Embryonic facial prominence (tissue), 1 donor: ENCODE data around the gene ABHD11.
A peak's percentile ranks its signal among the peaks of the same experiment; 100 is the strongest.
"Not testable (repeated sequence)": the region's sequence is repeated elsewhere in the genome, so short reads cannot be mapped to it uniquely, and the experiment has no call there.

Experiments
- DNase-seq: peaks from one replicate; pipeline ENCODE4 v3.0.0-alpha.2; 2016; ENCODE audit errors: extremely low spot score

ABHD11 gene, protein sequence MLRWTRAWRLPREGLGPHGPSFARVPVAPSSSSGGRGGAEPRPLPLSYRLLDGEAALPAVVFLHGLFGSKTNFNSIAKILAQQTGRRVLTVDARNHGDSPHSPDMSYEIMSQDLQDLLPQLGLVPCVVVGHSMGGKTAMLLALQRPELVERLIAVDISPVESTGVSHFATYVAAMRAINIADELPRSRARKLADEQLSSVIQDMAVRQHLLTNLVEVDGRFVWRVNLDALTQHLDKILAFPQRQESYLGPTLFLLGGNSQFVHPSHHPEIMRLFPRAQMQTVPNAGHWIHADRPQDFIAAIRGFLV

DNA sequence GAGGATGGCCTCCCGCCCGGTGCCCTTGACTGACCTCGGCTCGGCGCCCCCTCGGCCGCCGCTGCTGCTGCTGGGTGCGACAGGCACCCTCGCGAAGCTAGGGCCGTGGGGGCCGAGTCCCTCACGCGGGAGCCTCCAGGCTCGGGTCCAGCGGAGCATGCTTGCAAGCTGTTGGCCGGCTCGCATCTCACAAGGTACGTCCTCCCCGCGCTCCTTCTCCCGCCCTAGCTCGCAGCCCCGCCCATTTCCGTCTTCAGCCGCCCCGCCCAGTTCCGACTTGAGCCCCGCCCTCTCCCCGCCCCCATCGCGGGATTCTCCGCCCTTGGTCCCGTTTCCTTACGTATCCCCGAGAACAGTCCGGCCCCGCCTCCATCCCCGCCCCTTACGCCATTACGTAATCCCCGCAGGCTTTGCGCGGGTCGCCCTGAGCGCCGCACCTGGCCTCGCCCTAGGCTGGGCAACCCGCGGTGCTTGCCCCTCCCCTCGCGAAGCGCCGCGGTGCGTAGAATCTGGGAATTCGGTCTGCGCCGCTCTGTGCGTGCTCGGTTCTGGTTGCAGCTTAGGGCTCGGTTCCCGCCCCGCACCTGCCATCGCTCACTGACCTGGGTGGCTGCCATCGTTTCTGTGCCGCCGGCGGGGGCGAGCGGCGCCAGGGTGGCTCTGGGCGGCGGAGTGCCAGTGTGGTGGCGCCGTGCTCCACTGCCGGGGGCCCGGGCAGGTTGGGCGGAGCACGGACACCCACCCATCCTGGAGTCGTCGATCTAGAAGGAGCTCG is at the start of gene ABHD11:
ABHD11 (minus strand) TSS at position 191 of the 775 bp plus-strand sequence; CDS start at position 159, 32 bp downstream.
- peak; percentile 96 for DNase-seq

DNA sequence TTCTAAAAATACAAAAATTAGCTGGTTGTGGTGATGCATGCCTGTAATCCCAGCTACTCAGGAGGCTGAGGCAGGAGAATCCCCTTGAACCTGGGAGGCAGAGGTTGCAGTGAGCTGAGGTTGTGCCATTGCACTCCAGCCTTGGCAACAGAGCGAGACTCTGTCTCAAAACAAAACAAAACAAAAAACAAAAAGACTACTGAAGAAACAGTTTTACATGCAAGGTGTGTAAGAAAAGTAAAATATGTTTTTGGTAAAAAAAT is 49.1 kb upstream of the ABHD11 start:
- DNase-seq, result not testable (repeated sequence)

DNA sequence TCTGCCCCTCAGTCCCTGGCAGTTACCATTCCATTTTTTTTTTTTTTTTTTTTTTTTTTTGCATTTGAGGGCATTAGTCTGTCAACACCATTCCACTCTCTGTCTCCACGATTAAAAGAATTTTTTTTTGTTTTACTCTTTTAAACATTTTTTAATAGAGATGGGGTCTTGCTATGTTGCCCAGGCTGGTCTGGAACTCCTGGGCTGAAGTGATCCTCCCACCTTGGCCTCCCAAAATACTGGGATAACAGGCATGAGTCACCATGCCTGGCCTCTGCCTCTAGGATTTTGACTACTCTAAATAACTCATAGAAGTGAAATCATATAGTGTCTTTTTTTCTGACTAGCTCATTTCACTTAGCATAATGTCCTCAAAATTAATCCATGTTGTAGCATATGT is 48.0 kb upstream of the ABHD11 start:
- no peak for DNase-seq

DNA sequence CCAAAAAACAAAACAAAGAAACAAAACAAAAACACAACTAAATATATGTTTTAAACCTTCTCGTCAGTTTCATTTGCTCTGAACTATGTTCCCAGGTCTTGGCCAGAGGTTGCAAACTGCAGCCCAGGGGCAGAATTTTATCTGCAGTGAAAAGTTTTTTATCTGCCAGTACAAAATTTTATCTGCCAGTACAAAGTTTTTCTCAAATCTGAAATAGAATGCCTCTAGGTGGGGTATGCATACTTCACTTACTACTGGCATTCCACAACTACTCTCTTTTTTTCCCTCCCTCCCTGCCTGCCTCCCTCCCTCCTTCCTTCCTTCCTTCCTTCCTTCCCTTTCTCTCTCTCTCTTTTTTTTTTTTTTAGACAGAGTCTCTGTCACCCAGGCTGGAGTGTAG is 40.9 kb upstream of the ABHD11 start:
- no peak for DNase-seq

DNA sequence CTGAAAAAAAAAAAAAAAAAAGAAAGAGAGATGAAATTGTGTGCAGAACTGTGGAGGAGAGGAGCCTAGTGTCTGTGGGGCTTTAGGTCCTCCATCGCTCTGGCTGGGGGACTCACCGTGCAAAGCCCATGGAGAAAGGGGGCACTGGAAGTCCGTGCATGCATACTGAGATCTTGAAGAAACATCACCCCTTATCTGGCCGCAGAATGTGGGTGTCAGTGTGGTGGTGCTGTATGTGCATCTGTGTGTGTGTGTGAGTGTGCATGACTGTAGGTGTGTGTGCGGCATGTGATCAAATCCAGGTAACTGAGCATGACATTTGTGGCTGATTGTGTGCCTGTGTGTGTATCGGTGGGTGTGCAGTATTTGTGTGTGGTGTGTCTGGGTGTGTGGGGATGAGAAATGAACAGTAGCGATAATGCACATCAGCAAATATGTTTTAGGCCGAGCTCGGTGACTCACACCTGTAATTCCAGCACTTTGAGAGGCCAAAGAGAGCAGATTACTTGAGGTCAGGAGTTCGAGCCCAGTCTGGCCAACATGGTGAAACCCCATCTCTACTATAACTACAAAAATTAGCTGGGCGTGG is 40.3 kb upstream of the ABHD11 start:
- no peak for DNase-seq

DNA sequence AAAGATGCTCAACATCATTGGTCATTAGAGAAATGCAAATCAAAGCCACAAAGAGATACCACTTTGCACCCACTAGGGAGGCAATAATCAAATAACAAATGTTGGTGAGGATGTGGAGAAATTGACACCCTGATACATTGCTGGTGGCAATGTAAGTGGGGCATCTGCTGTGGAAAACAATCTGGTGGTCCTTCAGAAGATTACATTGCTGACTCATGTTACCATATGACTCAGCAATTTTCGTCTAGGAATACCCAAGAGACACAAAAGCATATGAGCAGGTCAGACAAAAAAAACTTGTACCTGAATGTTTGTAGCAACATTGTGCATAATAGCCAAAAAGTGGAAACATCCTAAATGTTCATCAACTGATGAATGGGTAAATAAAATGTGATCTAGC is 36.3 kb upstream of the ABHD11 start:
- no peak for DNase-seq

DNA sequence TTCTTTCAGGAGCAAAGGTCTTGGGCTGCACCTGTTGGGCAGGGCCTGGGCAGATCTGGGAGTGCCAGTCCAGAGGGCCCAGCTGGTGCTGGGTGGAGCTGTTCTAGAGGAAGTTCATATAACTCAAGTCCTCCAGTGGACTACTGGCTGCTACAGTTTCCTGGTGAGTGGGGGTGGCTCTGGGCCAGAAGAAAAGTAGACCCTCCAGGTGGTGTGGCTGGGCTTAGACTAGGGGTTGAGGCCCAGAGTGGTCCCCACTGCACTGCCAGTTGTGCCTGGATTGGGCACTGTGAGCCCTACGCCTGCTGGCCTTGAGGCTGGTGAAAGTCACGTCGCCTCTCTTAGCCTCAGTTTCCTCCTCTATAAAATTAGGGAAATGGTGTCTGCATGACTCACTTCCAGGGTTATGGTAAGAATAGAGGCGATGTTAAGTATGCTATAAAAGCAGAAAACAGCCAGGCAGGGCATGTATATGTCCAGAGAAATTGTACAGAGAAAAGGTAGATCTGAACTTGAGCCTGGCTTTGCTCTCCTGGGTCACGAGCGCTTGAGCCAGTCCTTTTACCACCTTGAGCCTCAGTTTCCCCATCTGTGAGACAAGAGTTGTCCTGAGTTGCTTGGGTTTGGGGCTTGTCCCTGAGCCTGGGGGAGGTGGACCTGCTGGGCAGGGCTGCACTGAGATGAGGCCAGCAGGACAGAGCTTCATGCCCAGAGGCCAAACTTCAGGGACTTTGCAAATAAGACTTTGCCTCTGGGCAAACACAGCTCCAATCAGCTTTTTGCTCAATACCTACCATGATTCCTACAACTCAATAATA is 35.3 kb upstream of the ABHD11 start:
- DNase-seq, result no peak

DNA sequence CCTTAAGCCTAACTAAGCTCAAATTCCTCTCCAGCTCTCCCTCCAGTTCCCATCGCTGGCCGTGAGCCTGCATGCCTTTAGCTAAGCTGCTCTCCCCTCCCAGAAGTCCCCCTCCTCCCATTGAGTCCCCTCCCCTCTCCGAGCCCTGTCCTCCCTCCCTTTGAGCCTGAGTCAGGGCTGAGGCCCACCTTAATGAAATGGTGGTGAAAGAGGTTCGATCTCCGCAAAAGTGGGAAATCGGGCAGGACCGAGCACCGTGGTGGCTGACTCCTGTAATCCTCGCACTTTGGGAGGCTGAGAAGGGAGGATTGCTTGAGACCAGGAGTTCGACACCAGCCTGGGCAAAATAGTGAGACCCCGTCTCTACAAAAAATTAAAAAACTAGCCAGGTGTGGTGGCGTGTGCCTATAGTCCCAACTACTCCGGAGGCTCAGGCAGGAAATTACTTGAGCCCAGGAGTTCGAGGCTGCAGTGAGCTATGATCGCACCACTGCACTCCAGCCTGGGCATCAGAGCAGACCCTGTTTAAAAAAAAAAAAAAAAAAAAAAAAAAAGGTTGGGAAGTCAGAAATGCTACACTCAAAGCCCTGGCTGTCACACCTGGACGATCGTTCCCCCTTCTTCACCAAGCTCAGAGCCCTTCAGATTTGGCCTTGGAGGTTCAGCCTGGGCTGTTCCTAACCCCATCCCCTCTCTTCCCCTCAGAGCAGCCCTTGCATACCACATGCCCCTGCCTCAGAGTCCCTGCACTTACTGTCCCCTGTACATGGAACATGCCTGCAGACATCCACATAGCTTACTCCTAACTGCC is 32.5 kb upstream of the ABHD11 start:
- no peak for DNase-seq

DNA sequence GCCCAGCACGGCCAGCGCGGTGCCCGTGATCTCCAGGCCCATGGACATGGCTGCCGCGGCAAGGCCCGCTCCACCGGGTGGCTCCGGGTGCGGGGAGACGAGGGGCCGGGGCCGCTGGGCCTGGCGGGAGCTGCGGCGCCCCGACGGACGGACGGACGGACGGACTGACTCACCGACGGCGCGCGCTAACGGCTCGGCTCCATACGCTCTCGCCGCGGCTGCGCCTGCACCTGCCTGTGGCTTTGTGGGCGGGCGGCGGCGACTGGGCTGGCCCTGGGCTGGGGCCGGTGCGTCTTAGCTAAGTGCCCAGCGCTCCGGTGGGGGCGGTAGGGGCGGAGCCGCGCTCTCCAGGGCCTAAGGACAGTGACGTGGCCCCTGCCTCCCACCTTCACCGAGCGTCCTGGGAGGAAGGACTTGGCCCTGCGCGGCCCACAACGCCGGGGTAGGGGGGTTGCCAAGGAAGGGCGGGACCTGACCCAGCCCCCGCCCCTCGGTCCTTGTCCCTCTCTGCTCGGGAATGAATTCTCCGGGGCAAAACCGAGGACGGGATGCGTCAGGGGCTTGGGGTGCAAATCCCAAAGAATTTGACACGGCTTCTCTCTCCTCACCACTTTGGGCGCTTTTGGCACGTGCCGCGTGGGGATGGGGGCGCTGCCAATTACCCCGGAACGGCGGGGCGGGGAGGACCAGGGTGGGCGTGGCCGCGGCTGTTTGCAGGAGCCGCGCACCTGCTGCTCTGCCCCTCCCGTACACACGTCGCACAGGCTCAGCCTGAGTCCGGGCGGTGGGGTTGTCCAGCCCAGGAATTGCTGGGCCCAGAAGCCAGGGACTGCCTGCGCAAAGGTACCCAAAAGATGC is 31.6 kb upstream of the ABHD11 start, which contains the start of gene CLDN3:
CLDN3 (minus strand) TSS at position 269 of the 858 bp plus-strand sequence; CDS start at position 48, 221 bp downstream.
- DNase-seq, result no peak

DNA sequence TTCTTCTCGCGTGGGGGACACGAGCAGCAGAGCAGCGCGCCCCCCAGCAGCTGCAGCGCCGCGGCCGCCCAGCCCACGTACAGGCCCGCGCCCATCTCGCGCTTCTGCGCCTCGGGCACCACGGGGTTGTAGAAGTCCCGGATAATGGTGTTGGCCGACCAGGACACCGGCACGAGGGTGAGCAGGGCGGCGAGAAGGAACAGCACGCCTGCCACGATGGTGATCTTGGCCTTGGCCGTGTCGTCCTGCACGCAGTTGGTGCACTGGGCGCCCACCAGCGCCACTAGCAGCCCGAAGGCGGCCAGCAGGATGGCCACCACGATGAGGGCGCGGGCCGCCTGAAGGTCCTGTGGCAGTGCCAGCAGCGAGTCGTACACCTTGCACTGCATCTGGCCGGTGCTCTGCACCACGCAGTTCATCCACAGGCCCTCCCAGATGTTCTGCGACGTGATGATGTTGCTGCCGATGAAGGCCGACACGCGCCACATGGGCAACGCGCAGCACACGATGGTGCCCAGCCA is 30.9 kb upstream of the ABHD11 start:
- DNase-seq, result no peak

DNA sequence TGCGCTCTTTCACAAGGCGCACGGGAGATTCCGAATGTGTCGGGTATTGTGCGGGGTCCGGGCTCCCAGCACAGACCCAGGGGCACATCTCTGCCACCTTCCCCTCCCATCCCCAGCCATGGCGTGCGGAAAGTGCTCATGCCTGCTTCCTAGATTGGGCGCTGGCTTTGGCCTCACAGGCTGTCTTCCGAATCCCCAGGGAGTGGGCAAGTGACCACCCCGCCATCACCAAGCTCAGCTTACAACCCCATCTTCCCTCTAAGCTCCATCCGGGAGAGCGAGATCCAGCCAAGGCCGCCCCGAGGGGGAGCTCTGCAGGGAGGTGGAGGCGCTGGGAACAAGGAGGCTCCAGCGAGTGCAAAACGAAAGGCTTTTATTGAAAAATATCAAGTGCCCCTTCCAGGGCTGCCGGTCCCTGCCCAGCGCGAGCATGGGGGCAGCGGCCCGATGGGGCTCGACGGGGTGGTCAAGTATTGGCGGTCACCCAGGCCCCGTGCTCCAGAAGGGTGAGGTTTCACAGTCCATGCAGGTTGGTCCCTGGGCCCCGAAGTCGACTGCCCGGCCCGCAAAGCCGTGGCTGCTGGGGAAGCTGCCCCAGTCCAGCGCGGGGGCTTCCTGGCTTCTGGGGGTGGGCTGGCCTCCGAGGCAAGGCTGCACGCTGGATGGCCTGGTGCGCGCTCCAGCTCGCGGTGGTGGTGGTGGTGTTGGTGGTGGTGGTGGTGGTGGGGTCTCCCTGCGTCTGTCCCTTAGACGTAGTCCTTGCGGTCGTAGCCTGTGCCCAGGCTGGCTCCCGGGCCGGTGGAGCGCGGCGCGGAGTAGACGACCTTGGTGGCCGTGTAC is 30.3 kb upstream of the ABHD11 start:
- no peak for DNase-seq

DNA sequence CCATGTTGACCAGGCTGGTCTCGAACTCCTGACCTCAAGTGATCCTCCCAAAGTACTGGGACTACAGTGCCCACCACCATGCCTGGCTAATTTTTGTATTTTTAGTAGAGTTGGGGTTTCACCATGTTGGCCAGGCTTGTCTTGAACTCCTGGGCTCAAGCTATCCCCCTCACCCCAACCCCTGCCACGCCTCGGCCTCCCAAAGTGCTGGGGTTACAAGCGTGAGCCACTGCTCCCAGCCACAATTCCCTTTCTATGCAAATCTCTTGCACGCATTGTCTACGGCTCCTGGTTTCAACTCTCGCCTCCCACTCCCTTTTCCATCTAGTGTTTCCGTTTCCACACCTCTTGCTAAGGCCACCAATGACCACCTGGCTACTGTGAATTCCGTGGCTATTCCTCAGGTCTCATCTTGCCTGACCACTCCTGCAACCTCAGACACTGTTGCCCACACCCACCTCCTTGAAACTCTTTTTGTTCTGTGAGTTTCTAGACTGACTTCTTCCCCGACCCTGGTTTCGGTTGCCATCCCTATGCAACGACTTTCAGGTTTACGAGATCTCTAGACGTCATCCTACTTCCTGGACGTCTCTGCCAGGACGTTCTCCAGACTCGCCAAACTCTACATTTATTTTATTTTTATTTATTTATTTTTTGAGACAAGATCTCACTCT is 28.1 kb upstream of the ABHD11 start:
- DNase-seq, result no peak

DNA sequence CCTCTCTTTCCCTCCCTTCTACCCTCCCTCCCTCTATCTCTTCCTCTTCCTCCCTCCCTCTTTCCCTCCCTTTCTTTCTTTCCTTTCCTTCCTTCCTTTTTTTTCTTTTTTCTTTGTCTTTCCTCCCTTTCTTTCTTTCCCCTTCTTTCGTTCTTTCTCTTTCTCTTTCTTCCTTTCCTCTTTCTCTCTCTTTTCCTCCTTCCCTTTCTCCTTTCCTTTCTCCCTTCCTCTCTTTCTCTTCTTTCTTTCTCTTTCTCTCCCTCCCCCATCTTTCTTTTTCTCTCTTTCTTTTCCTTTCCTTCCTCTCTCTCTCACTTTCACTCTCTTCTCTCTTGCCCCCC is 24.0 kb upstream of the ABHD11 start:
- no peak for DNase-seq

DNA sequence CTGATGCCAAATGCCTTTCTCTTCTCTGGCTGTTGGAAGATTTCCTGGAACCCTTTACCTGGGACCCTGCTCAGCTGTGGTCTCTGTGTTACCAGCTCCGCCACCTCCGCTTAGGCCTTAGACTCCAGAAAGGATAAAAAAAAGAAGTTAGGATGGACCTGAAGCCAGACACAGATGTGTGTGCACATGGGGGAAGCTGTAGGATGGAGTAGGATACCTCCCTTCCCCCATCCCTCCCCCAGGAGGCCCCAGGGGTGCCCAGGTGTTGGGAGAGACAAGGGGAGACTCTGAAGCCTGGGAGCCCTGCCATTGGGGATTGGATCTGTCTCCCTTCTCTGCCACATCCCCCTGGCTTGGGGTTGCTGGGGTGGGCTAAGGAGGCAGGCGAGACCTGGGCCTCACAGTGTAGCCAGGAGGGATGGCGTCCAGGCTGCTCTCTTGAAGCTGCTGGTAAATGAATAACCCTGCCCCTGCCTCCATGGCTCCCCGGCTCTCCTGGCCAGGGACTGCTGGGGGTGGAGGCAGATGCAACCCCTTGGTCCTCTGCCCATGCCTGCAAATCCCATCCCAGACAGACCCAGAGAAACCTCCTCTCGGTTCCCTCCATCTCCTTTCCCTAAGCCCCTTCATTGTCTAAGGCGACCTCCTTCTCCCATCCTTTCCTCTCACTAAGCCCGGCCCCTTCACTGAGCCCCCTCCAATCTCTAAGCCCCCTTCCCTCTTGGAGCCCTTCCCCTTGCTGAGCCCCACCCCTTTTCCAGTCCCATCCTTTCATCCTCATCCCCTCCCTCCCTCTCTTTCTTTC is 23.5 kb upstream of the ABHD11 start:
- no peak for DNase-seq

DNA sequence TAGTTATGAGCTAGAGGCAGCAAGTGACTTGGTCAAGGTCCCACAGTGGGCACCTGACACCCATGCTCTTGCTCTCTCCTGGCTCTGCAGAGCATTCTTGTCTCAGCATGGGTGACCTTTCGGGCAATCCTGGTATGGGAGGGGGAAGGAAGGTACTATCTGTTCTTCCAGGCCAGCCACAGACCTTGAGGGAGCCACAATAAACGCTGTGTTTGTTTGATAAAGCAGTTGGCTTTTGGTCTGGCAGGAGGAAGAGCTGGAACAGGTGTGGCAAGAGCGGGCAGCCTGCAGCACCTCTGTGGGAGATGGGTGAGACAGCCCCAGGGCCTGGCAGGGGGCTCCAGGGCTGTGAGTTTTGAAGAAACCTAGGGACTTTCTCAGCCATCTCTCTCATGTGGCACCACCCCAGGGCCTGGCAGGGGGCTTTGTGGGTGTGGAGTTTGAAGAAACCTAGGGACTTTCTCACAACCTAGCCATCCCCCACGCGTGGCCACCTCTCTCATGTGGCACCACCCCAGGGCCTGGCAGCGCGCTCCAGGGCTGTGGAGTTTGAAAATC is 20.1 kb upstream of the ABHD11 start:
- DNase-seq, result no peak

DNA sequence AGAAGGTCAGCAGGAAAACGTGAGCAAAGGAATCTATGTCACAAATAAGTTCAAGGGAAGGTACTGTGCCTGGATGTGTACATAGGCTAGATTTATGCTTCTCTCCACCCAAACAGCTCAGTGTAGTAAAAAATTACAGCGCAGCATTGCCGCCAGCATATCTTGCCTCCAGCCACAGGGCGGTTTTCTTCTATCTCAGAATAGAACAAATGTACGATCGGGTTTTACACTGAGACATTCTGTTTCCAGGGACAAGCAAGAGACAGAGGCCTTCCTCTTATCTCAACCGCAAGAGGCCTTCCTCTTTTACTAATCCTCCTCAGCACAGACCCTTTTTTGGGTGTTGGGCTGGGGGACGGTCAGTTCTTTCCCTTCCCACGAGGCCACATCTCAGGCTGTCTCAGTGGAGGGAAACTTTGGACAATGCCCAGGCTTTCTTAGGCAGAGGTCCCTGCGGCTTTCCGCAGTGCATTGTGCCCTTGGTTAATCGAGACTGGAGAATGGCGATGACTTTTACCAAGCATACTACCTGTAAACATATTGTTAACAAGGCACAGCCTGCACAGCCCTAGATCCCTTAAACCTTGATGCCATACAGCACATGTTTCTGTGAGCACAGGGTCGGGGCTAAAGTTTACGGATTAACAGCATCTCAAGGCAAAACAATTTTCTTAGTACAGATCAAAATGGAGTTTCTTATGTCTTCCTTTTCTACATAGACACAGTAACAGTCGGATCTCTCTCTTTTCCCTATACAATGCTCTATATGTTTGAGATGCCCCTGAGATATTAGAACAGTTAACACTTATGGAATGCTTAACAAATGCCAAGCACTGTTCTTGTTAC is 11.6 kb upstream of the ABHD11 start:
- no peak for DNase-seq

DNA sequence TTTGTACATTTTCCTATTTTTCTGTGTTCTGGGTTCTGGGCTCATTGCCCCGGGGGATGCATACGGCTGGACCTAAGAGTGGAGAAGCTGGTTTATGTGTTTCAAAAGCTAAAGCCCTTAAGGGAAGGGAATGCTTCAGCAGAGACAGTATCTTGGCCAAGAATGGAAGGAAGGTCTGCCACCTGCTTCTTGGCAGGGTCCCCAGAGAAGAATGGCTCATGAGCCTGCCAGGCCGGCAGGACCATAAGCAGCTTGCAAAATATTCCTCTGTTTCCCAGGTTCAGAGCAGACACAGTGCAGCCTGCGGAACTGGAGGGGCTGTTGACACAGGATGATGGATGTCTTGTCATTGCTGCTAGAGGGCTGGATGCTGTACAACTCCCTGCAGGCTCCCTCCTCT is 7.8 kb upstream of the ABHD11 start:
- no peak for DNase-seq
